SU-DHL-6 (cell line): ENCODE results near the gene PPP2R5C.

Experiments
- H2AFZ ChIP-seq: fragments of 200-600 bp; sonication (generic); 2 replicates; pipeline ENCODE4 v1.6.1; 2014; ENCODE audit warnings: low read depth, mild to moderate bottlenecking, moderate library complexity, mixed read lengths, antibody characterized with exemption, low read length; ENCODE audit not compliant: severe bottlenecking
- H3F3A ChIP-seq: fragments of 200-600 bp; shearing (Covaris generic); 2 replicates; pipeline ENCODE4 v1.6.0; 2016; ENCODE audit warnings: antibody characterized with exemption, mild to moderate bottlenecking; ENCODE audit not compliant: insufficient read depth
- H3K27ac ChIP-seq: fragments of 200-600 bp; sonication (generic); 2 replicates; pipeline ENCODE4 v1.5.1; 2016; ENCODE audit warnings: low read depth, mild to moderate bottlenecking, low read length, moderate library complexity, mixed read lengths
- H3K27me3 ChIP-seq: fragments of 200-600 bp; sonication (generic), shearing (Covaris generic); 2 replicates; pipeline ENCODE4 v1.6.0; 2014; ENCODE audit warnings: mild to moderate bottlenecking, low read length
- H3K36me3 ChIP-seq: fragments of 200-600 bp; sonication (generic); 2 replicates; pipeline ENCODE4 v1.6.1; 2014; ENCODE audit warnings: mild to moderate bottlenecking, low read length, mixed read lengths
- H3K4me2 ChIP-seq: fragments of 300-600, 200-600 bp; shearing (Covaris generic), sonication (generic); 2 replicates; pipeline ENCODE4 v1.6.0; 2014; ENCODE audit warnings: low read length, low read depth, mild to moderate bottlenecking; ENCODE audit not compliant: poor library complexity, severe bottlenecking
- H3K4me3 ChIP-seq: fragments of 200-600 bp; sonication (generic); 2 replicates; pipeline ENCODE4 v1.5.1; 2014; ENCODE audit warnings: antibody characterized with exemption, low read length, mild to moderate bottlenecking, mixed read lengths; ENCODE audit not compliant: insufficient read depth, poor library complexity, severe bottlenecking
- H3K79me2 ChIP-seq: fragments of 200-600 bp; sonication (generic); 2 replicates; pipeline ENCODE4 v1.6.1; 2014; ENCODE audit warnings: mild to moderate bottlenecking, low read length, moderate library complexity; ENCODE audit not compliant: insufficient read depth
- H3K9ac ChIP-seq: fragments of 200-600 bp; sonication (generic); 2 replicates; pipeline ENCODE4 v1.7.0; 2014; ENCODE audit warnings: mild to moderate bottlenecking, low read length
- H3K9me2 ChIP-seq: fragments of 200-600 bp; sonication (generic); replicated peaks from 2 replicates; pipeline ENCODE4 v1.6.1; 2014; ENCODE audit warnings: low read length; ENCODE audit not compliant: insufficient read depth
- H3K9me3 ChIP-seq: fragments of 200-600 bp; sonication (generic); 2 replicates; pipeline ENCODE4 v1.6.1; 2014; ENCODE audit warnings: low read length, mixed read lengths; ENCODE audit not compliant: insufficient read depth
- H4K20me1 ChIP-seq: fragments of 200-600 bp; sonication (generic); 2 replicates; pipeline ENCODE4 v1.6.1; 2014; ENCODE audit warnings: low read depth, mild to moderate bottlenecking, antibody characterized with exemption, low read length, moderate library complexity, mixed read lengths
- CTCF ChIP-seq: fragments of 200-600 bp; sonication (generic); IDR thresholded peaks from one replicate; pipeline ENCODE4 v1.5.1; 2017; ENCODE audit warnings: antibody characterized with exemption, mild to moderate bottlenecking, low read length, moderate library complexity; ENCODE audit not compliant: insufficient read depth, poor library complexity, severe bottlenecking
- EZH2phosphoT487 ChIP-seq: fragments of 200-600 bp; sonication (generic), shearing (Covaris generic); conservative IDR thresholded peaks from 2 replicates; pipeline ENCODE4 v1.6.1; 2018; ENCODE audit warnings: mild to moderate bottlenecking, antibody characterized with exemption, low read length, moderate library complexity, mixed read lengths

PPP2R5C gene

GRCh38 chr14:101808894-101809670, 47.6 kb downstream of the PPP2R5C start:
- no peak overlapping the region for H2AFZ ChIP-seq
- H3F3A ChIP-seq = peaks cover 35% of the 10 kb centered on the region; the same call in 1 of the 2 replicates
- peak overlapping the region; percentile 93 for H3K27ac ChIP-seq
- H3K27me3 ChIP-seq = no peaks in the 10 kb centered on the region
- peak overlapping the region; percentile 81 for H3K4me2 ChIP-seq
- H3K9ac ChIP-seq = peak overlapping the region; percentile 72
- no peaks in the 10 kb centered on the region for H3K36me3 ChIP-seq
- peak overlapping the region; percentile 64 for H3K4me3 ChIP-seq
- no peaks in the 10 kb centered on the region for H3K9me3 ChIP-seq
- H3K9me2 ChIP-seq = no peaks in the 10 kb centered on the region
- no peak for TF ChIP-seq EZH2phosphoT487
- no peak for TF ChIP-seq CTCF
- peaks cover 39% of the 10 kb centered on the region for H3K79me2 ChIP-seq
- H4K20me1 ChIP-seq = no peaks in the 10 kb centered on the region

DNA sequence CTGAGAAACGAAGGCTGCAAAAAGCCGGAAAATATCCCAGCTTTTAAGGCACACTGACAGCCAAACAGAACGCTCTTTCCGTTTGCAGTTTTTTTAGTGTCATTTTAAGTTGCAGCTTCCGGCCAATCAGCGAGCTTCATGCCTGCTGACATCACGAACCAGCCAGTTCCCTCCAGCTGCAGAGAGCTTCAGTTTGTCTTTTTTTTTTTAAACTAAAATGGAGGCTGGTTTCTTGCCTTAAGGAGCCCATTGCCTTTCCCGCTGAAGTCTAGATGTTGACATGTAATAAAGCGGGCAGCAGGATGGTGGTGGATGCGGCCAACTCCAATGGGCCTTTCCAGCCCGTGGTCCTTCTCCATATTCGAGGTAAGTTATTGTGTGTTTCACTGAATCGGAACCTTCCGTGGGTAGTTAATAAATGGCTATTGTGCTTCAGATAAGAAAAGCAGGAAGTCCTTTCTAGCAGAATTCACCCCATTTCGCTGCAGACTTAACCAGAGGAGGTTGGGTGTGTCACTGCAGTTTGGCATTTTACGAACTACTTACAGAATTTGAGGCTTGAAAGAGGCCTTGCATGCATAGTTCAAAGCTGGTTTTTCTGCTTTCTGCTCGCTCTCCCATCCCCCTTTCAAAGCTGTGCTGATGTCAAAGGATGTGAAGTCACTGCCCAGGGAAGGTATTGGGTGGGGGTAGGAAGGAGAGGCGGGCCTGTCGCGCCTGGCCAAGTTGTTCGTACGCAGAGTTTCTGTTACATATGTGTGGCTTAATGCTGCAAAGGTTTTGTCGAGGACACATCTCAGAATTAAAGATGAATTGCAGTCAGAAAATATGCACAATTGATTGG, 48.4 kb downstream of the PPP2R5C start:
- Histone ChIP-seq H3K79me2 (peaks cover 47% of the 10 kb centered on the region), H4K20me1 (no peaks in the 10 kb centered on the region), H3K27me3 (no peaks in the 10 kb centered on the region), H2AFZ (no peak overlapping the region), H3K4me3 (peak overlapping the region; percentile 64), H3K9me2 (no peaks in the 10 kb centered on the region), H3K36me3 (no peaks in the 10 kb centered on the region), H3K9ac (peak overlapping the region; percentile 72), H3K27ac (peak overlapping the region; percentile 93), H3F3A (peaks cover 42% of the 10 kb centered on the region; the same call in 1 of the 2 replicates), H3K9me3 (no peaks in the 10 kb centered on the region), H3K4me2 (peak overlapping the region; percentile 81)
- TF ChIP-seq EZH2phosphoT487 = no peak

GRCh38 chr14:101810897-101811621, 49.5 kb downstream of the PPP2R5C start:
- H3K79me2 ChIP-seq = peaks cover 59% of the 10 kb centered on the region
- peaks cover 51% of the 10 kb centered on the region; the same call in 1 of the 2 replicates for H3F3A ChIP-seq
- no peak overlapping the region for H2AFZ ChIP-seq
- no peak for TF ChIP-seq CTCF
- TF ChIP-seq EZH2phosphoT487 = no peak
- H3K4me2 ChIP-seq = peak overlapping the region; percentile 81
- H3K4me3 ChIP-seq = peak overlapping the region; percentile 64
- H4K20me1 ChIP-seq = no peaks in the 10 kb centered on the region
- no peaks in the 10 kb centered on the region for H3K9me2 ChIP-seq
- H3K27me3 ChIP-seq = no peaks in the 10 kb centered on the region
- no peaks in the 10 kb centered on the region for H3K9me3 ChIP-seq
- H3K27ac ChIP-seq = peak overlapping the region; percentile 93
- peak overlapping the region; percentile 72 for H3K9ac ChIP-seq
- H3K36me3 ChIP-seq = no peaks in the 10 kb centered on the region
